MM.1S (cell line): ENCODE results near the gene CAMK1G.

Experiments used
- EZH2 ChIP-seq: fragments of 300-600 bp; sonication (generic); optimal IDR thresholded peaks from 2 replicates; pipeline ENCODE3; 2017; ENCODE audit warnings: low read depth, mild to moderate bottlenecking, antibody characterized with exemption, low read length, mixed read lengths
- EZH2phosphoT487 ChIP-seq: fragments of 300-600 bp; sonication (generic); IDR thresholded peaks from 2 replicates; pipeline ENCODE4 v1.6.1; 2018; ENCODE audit warnings: antibody characterized with exemption, low read length
- TF ChIP-seq, protein P1 (sequence below): fragments of 300-600 bp; sonication (generic); IDR thresholded peaks from 2 replicates; pipeline ENCODE4 v1.5.1; 2016; ENCODE audit warnings: antibody characterized with exemption, low read length, mixed read lengths

GRCh38 chr1:209655411-209656231 is 72.1 kb downstream of the CAMK1G start:
- TF ChIP-seq, protein P1, sequence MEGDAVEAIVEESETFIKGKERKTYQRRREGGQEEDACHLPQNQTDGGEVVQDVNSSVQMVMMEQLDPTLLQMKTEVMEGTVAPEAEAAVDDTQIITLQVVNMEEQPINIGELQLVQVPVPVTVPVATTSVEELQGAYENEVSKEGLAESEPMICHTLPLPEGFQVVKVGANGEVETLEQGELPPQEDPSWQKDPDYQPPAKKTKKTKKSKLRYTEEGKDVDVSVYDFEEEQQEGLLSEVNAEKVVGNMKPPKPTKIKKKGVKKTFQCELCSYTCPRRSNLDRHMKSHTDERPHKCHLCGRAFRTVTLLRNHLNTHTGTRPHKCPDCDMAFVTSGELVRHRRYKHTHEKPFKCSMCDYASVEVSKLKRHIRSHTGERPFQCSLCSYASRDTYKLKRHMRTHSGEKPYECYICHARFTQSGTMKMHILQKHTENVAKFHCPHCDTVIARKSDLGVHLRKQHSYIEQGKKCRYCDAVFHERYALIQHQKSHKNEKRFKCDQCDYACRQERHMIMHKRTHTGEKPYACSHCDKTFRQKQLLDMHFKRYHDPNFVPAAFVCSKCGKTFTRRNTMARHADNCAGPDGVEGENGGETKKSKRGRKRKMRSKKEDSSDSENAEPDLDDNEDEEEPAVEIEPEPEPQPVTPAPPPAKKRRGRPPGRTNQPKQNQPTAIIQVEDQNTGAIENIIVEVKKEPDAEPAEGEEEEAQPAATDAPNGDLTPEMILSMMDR, result no peak
- no peak for TF ChIP-seq EZH2
- no peak for TF ChIP-seq EZH2phosphoT487
